Astrocyte (in vitro differentiated cells and primary cell): Measurements from ENCODE around the gene SMARCA4. TPM values are rescaled to one million over a fixed set of nuclear protein-coding genes. Genes with fewer than 3 reads are reported as not detected.

ENCODE experiments used
- DNase-seq: peaks from one replicate; pipeline ENCODE4 v3.0.0-alpha.2; 2010; ENCODE audit warnings: low read depth
- FAIRE-seq: peaks from 2 replicates; lab custom pipeline; 2011; peaks lifted over from hg19 to GRCh38; lab: Jason Lieb, UNC
- H2AFZ ChIP-seq: 2 replicates; pipeline ENCODE4 v1.6.0; 2012; ENCODE audit warnings: low read depth, low read length, inconsistent platforms
- H3K27ac ChIP-seq: 2 replicates; pipeline ENCODE4 v1.5.1; 2011; ENCODE audit warnings: low read depth, low read length, inconsistent platforms
- H3K27me3 ChIP-seq: 2 replicates; pipeline ENCODE4 v1.6.0; 2011; ENCODE audit warnings: low read length, inconsistent platforms; ENCODE audit not compliant: insufficient read depth
- H3K36me3 ChIP-seq: 2 replicates; pipeline ENCODE4 v1.5.1; 2011; ENCODE audit warnings: low read length, inconsistent platforms; ENCODE audit not compliant: insufficient read depth
- H3K4me1 ChIP-seq: 2 replicates; pipeline ENCODE4 v1.5.1; 2011; ENCODE audit warnings: low read length, inconsistent platforms; ENCODE audit not compliant: insufficient read depth
- H3K4me2 ChIP-seq: 2 replicates; pipeline ENCODE4 v1.6.0; 2012; ENCODE audit warnings: low read length, inconsistent platforms
- H3K4me3 ChIP-seq: 2 replicates; pipeline ENCODE4 v1.5.1; 2011; ENCODE audit warnings: low read depth, mild to moderate bottlenecking, low read length, inconsistent platforms; ENCODE audit not compliant: insufficient read depth
- H3K79me2 ChIP-seq: 2 replicates; pipeline ENCODE4 v1.6.0; 2012; ENCODE audit warnings: mild to moderate bottlenecking, low read length, inconsistent platforms; ENCODE audit not compliant: insufficient read depth
- H3K9ac ChIP-seq: 2 replicates; pipeline ENCODE4 v1.6.0; 2012; ENCODE audit warnings: mild to moderate bottlenecking, low read length, inconsistent platforms
- H3K9me3 ChIP-seq: 2 replicates; pipeline ENCODE4 v1.5.1; 2012; ENCODE audit warnings: low read depth, mild to moderate bottlenecking, low read length, inconsistent platforms; ENCODE audit not compliant: insufficient read depth
- H4K20me1 ChIP-seq: 2 replicates; pipeline ENCODE4 v1.6.0; 2012; ENCODE audit warnings: low read length, inconsistent platforms; ENCODE audit not compliant: insufficient read depth
- H3K27ac Mint-ChIP-seq: one replicate; pipeline ENCODE4 v1.8.0; 2021; ENCODE audit warnings: mild to moderate bottlenecking, mixed read lengths; ENCODE audit not compliant: unreplicated experiment
- H3K27me3 Mint-ChIP-seq: one replicate; pipeline ENCODE4 v1.8.0; 2021; ENCODE audit warnings: low read depth, mixed read lengths; ENCODE audit not compliant: unreplicated experiment
- H3K36me3 Mint-ChIP-seq: one replicate; pipeline ENCODE4 v1.8.0; 2021; ENCODE audit warnings: low read depth, mixed read lengths; ENCODE audit not compliant: unreplicated experiment
- H3K4me1 Mint-ChIP-seq: one replicate; pipeline ENCODE4 v1.8.0; 2021; ENCODE audit warnings: low read depth, mixed read lengths; ENCODE audit not compliant: unreplicated experiment
- H3K4me3 Mint-ChIP-seq: one replicate; pipeline ENCODE4 v1.8.0; 2021; ENCODE audit warnings: mild to moderate bottlenecking, moderate library complexity, mixed read lengths; ENCODE audit not compliant: unreplicated experiment
- H3K9me3 Mint-ChIP-seq: one replicate; pipeline ENCODE4 v1.8.0; 2021; ENCODE audit warnings: mild to moderate bottlenecking, mixed read lengths; ENCODE audit not compliant: unreplicated experiment
- EZH2 ChIP-seq: IDR thresholded peaks from 2 replicates; pipeline ENCODE4 v1.6.1; 2012; ENCODE audit warnings: mild to moderate bottlenecking, low read length, inconsistent platforms; ENCODE audit not compliant: insufficient read depth
- total RNA-seq: library from RNA; stranded (reverse); gene quantifications from 2 replicates; pipeline ENCODE4 v1.2.1, GENCODE V29; 2021
- TF ChIP-seq, protein P1 (sequence below): IDR thresholded peaks from 2 replicates; pipeline ENCODE4 v1.5.1; 2011; ENCODE audit warnings: low read depth, mild to moderate bottlenecking, inconsistent platforms, low read length, moderate library complexity; ENCODE audit not compliant: insufficient read depth

The SMARCA4 gene
- total RNA-seq, 1 donor from 2014 or later = 159 TPM

DNA sequence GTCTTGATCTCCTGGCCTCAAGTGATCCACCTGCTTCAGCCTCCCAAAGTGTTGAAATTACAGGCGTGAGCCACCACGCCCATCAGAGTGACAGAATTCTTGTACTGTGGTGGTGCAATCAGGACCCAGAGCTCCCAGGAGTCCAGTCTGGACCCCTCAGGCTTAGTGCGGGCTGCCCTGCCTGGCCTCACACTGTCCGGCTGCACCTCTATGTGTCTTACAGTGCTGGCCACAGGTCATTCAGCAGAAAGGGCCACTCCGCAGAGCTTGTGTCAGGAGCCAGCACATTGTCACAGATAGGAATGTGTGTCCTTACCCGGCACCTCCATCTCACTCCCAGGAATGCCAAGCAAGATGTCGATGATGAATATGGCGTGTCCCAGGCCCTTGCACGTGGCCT, 49.2 kb downstream of the SMARCA4 start:
- no peaks in the 10 kb centered on the region for H3K79me2 ChIP-seq
- DNase-seq (no peak), FAIRE-seq (no peak)
- no peaks in the 10 kb centered on the region for H3K9me3 Mint-ChIP-seq
- no peaks in the 10 kb centered on the region for H3K4me1 Mint-ChIP-seq
- H3K27me3 ChIP-seq = no peaks in the 10 kb centered on the region
- H3K4me2 ChIP-seq = no peak overlapping the region
- TF ChIP-seq, protein P1, sequence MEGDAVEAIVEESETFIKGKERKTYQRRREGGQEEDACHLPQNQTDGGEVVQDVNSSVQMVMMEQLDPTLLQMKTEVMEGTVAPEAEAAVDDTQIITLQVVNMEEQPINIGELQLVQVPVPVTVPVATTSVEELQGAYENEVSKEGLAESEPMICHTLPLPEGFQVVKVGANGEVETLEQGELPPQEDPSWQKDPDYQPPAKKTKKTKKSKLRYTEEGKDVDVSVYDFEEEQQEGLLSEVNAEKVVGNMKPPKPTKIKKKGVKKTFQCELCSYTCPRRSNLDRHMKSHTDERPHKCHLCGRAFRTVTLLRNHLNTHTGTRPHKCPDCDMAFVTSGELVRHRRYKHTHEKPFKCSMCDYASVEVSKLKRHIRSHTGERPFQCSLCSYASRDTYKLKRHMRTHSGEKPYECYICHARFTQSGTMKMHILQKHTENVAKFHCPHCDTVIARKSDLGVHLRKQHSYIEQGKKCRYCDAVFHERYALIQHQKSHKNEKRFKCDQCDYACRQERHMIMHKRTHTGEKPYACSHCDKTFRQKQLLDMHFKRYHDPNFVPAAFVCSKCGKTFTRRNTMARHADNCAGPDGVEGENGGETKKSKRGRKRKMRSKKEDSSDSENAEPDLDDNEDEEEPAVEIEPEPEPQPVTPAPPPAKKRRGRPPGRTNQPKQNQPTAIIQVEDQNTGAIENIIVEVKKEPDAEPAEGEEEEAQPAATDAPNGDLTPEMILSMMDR = no peak
- TF ChIP-seq EZH2 = no peak
- H4K20me1 ChIP-seq = peaks cover 27% of the 10 kb centered on the region
- peaks cover 25% of the 10 kb centered on the region for H3K36me3 ChIP-seq
- H3K9ac ChIP-seq = no peak overlapping the region
- no peaks in the 10 kb centered on the region for H3K27me3 Mint-ChIP-seq
- no peaks in the 10 kb centered on the region for H3K4me1 ChIP-seq
- H3K36me3 Mint-ChIP-seq = peaks cover 18% of the 10 kb centered on the region
- H3K27ac ChIP-seq = no peak overlapping the region
- H2AFZ ChIP-seq = no peak overlapping the region
- no peak overlapping the region for H3K27ac Mint-ChIP-seq
- no peak overlapping the region for H3K4me3 ChIP-seq
- H3K4me3 Mint-ChIP-seq = peak overlapping the region; percentile 15
- H3K9me3 ChIP-seq = no peaks in the 10 kb centered on the region

- H3K9ac ChIP-seq = no peak overlapping the region
- no peak overlapping the region for H2AFZ ChIP-seq
- H3K27me3 ChIP-seq = no peaks in the 10 kb centered on the region
- peaks cover under 1% of the 10 kb centered on the region for H3K4me1 ChIP-seq
- peaks cover 27% of the 10 kb centered on the region for H3K36me3 Mint-ChIP-seq
- H3K4me3 ChIP-seq = no peak overlapping the region
- peaks cover 34% of the 10 kb centered on the region for H3K36me3 ChIP-seq
- no peaks in the 10 kb centered on the region for H3K9me3 ChIP-seq
- FAIRE-seq (no peak), DNase-seq (no peak)
- H3K27ac ChIP-seq = no peak overlapping the region
- TF ChIP-seq EZH2 = no peak
- TF ChIP-seq, protein P1 = no peak
- no peaks in the 10 kb centered on the region for H3K9me3 Mint-ChIP-seq
- peaks cover 38% of the 10 kb centered on the region for H4K20me1 ChIP-seq
- H3K4me3 Mint-ChIP-seq = no peak overlapping the region
- H3K79me2 ChIP-seq = peaks cover 8% of the 10 kb centered on the region
- H3K27ac Mint-ChIP-seq = no peak overlapping the region
- no peak overlapping the region for H3K4me2 ChIP-seq
- H3K27me3 Mint-ChIP-seq = no peaks in the 10 kb centered on the region
- no peaks in the 10 kb centered on the region for H3K4me1 Mint-ChIP-seq
Measured at GRCh38 chr19:11012507-11012906, 51.7 kb downstream of the SMARCA4 start.

DNA sequence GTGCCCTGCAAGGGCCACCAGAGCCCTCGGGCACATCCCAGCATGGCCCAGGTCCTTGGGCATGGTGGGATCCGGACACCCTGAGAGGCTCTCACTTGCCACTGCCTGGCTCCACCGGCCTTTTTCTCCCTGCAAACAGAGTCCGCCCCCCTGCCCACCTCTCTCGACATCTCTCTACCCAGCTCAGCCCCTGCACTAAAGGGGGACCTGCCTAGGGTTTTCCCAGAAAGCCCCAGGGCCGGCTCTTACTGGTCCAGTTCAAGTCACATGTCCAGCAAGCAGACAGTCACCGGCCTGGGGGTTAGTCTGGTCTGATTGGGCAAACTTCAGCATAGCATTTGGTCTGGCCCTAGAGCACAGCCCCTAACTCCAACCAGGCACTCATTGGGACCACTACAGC, 52.9 kb downstream of the SMARCA4 start:
- Mint-ChIP-seq H3K4me1 (peaks cover 11% of the 10 kb centered on the region), H3K36me3 (peaks cover 26% of the 10 kb centered on the region), H3K27me3 (no peaks in the 10 kb centered on the region), H3K9me3 (no peaks in the 10 kb centered on the region), H3K27ac (no peak overlapping the region), H3K4me3 (no peak overlapping the region)
- Histone ChIP-seq H4K20me1 (peaks cover 50% of the 10 kb centered on the region), H3K9me3 (no peaks in the 10 kb centered on the region), H3K27me3 (no peaks in the 10 kb centered on the region), H3K79me2 (peaks cover 12% of the 10 kb centered on the region), H2AFZ (no peak overlapping the region), H3K27ac (no peak overlapping the region), H3K9ac (no peak overlapping the region), H3K4me2 (no peak overlapping the region), H3K36me3 (peaks cover 32% of the 10 kb centered on the region), H3K4me3 (no peak overlapping the region), H3K4me1 (peaks cover 10% of the 10 kb centered on the region)
- TF ChIP-seq, protein P1 = no peak
- TF ChIP-seq EZH2 = no peak
- FAIRE-seq (no peak), DNase-seq (no peak)
